Gastroesophageal sphincter (tissue), 3 donors: ENCODE results near the gene SNX32.

Source experiments
- CTCF ChIP-seq, 4 experiments: fragments of 200-600 bp in 2 of 4; fragments of 450-650 bp in 2 of 4; sonication (generic) in 1 of 4; IDR thresholded peaks; one replicate each; pipeline ENCODE4 v1.5.1; 2017 to 2019; ENCODE audit warnings: antibody characterized with exemption in 4 of 4, mild to moderate bottlenecking in 2 of 4, moderate library complexity in 2 of 4
- EP300 ChIP-seq: sonication (generic); formaldehyde crosslinking; IDR thresholded peaks from one replicate; pipeline ENCODE4 v1.6.1; 2017; ENCODE audit warnings: antibody characterized with exemption, mild to moderate bottlenecking

- TF ChIP-seq CTCF (IDR thresholded peaks at IDR 0.05) = peak in 1 of 4 experiments; percentile 32
- no peak for TF ChIP-seq EP300
These were observed 38.2 kb downstream of the SNX32 start for GRCh38 chr11:65871811-65872548.
